WTC11 (cell line): ENCODE data around the gene DAAM2.

Source experiments
- ATF3 ChIP-seq: sonication (generic); formaldehyde crosslinking; conservative IDR thresholded peaks from 2 replicates; pipeline ENCODE4 v1.8.1; 2022; ENCODE audit warnings: mild to moderate bottlenecking, missing genetic modification reagents
- ATF6 ChIP-seq: sonication (generic); formaldehyde crosslinking; IDR thresholded peaks from 2 replicates; pipeline ENCODE4 v1.8.1; 2023; ENCODE audit warnings: mild to moderate bottlenecking, missing genetic modification reagents
- CBFB ChIP-seq: sonication (generic); formaldehyde crosslinking; IDR thresholded peaks from 2 replicates; pipeline ENCODE4 v1.8.1; 2022; ENCODE audit warnings: mild to moderate bottlenecking, low read depth, missing genetic modification reagents
- CREB1 ChIP-seq: sonication (generic); formaldehyde crosslinking; IDR thresholded peaks from 2 replicates; pipeline ENCODE4 v1.8.0; 2023; ENCODE audit warnings: mild to moderate bottlenecking, missing genetic modification reagents
- CTCF ChIP-seq: fragments of 200-600 bp; IDR thresholded peaks from 2 replicates; pipeline ENCODE4 v1.8.0; 2022; ENCODE audit warnings: antibody characterized with exemption
- HMGXB4 ChIP-seq: sonication (generic); formaldehyde crosslinking; IDR thresholded peaks from 2 replicates; pipeline ENCODE4 v1.8.1; 2023; ENCODE audit warnings: mild to moderate bottlenecking, moderate library complexity, missing genetic modification reagents
- JAZF1 ChIP-seq: fragments of 250-450 bp; sonication (Bioruptor Pico); IDR thresholded peaks from 2 replicates; pipeline ENCODE4 v1.9.0; 2021; ENCODE audit warnings: moderate library complexity, mild to moderate bottlenecking, inconsistent platforms
- NR3C1 ChIP-seq: sonication (generic); formaldehyde crosslinking; conservative IDR thresholded peaks from 2 replicates; pipeline ENCODE4 v1.8.1; 2023; ENCODE audit warnings: low read depth, mild to moderate bottlenecking, missing genetic modification reagents
- RORB ChIP-seq: fragments of 250-450 bp; sonication (Bioruptor Pico); IDR thresholded peaks from 2 replicates; pipeline ENCODE4 v1.9.0; 2021; ENCODE audit warnings: mild to moderate bottlenecking
- SP1 ChIP-seq: sonication (generic); formaldehyde crosslinking; conservative IDR thresholded peaks from 2 replicates; pipeline ENCODE4 v1.8.1; 2022; ENCODE audit warnings: missing genetic modification reagents
- STAT6 ChIP-seq: sonication (generic); formaldehyde crosslinking; conservative IDR thresholded peaks from 2 replicates; pipeline ENCODE4 v1.8.1; 2023; ENCODE audit warnings: mild to moderate bottlenecking, low read depth, missing genetic modification reagents, moderate library complexity
- USF1 ChIP-seq: sonication (generic); formaldehyde crosslinking; IDR thresholded peaks from 2 replicates; pipeline ENCODE4 v1.8.0; 2022; ENCODE audit warnings: mild to moderate bottlenecking, missing genetic modification reagents
- ZNF416 ChIP-seq: fragments of 250-450 bp; sonication (Bioruptor Pico); IDR thresholded peaks from 2 replicates; pipeline ENCODE4 v1.9.0; 2021; ENCODE audit warnings: mild to moderate bottlenecking, inconsistent platforms
- ZNF512 ChIP-seq: sonication (generic); formaldehyde crosslinking; IDR thresholded peaks from 2 replicates; pipeline ENCODE4 v1.8.1; 2022; ENCODE audit warnings: missing genetic modification reagents, borderline replicate concordance

- no peak for TF ChIP-seq ATF3
- no peak for TF ChIP-seq ATF6 (CRISPR knock-in tag)
- no peak for TF ChIP-seq USF1 (CRISPR knock-in tag)
- TF ChIP-seq RORB (CRISPR knock-in tag), result no peak
- TF ChIP-seq CTCF, result no peak
- no peak for TF ChIP-seq ZNF512 (CRISPR knock-in tag)
- TF ChIP-seq NR3C1 (CRISPR knock-in tag), result no peak
- no peak for TF ChIP-seq JAZF1 (CRISPR knock-in tag)
- no peak for TF ChIP-seq CREB1 (CRISPR knock-in tag)
- TF ChIP-seq HMGXB4 (CRISPR knock-in tag), result no peak
- no peak for TF ChIP-seq STAT6
- TF ChIP-seq CBFB, result no peak
- TF ChIP-seq ZNF416 (CRISPR knock-in tag), result no peak
- no peak for TF ChIP-seq SP1
These were observed 32.1 kb downstream of the DAAM2 start for GRCh38 chr6:39824030-39824926.
